D721Med (cell line): Measurements from ENCODE around the gene PKMYT1.

Experiments
- DNase-seq: peaks from one replicate; pipeline ENCODE4 v3.0.0; 2011; ENCODE audit warnings: low spot score; ENCODE audit not compliant: insufficient read length
- FAIRE-seq: peaks from 2 replicates; lab custom pipeline; 2011; peaks lifted over from hg19 to GRCh38; lab: Jason Lieb, UNC
- CTCF ChIP-seq: IDR thresholded peaks from 2 replicates; pipeline ENCODE4 v1.5.1; 2012; ENCODE audit warnings: mild to moderate bottlenecking, control low read depth; ENCODE audit not compliant: insufficient read depth; ENCODE audit errors: missing control alignments

The PKMYT1 gene

GRCh38 chr16:3015865-3016521 lies 35.7 kb upstream of the PKMYT1 start:
- TF ChIP-seq CTCF = no peak
- FAIRE-seq (no peak), DNase-seq (no peak)

DNA sequence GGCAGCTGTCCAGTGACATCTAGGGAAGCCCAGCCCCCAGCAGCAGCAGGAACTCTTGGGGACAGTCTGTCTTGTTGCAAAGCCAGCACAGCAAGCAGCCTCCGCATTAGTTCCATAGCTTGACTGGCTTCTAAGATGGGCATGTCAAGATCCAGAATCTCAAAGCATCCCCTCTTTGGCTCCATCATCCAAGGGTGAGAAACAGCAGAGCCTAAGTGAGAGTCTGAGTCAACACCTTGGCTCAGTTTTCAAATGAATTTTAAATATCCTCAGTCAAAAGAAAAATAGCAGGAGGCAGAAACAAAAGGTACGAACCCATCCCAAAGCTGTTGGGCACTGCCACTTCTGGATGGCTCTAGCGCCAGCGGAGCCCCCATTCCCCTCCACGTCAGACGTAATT lies 34.7 kb upstream of the PKMYT1 start:
- DNase-seq = no peak
- no peak for FAIRE-seq
- no peak for TF ChIP-seq CTCF

DNA sequence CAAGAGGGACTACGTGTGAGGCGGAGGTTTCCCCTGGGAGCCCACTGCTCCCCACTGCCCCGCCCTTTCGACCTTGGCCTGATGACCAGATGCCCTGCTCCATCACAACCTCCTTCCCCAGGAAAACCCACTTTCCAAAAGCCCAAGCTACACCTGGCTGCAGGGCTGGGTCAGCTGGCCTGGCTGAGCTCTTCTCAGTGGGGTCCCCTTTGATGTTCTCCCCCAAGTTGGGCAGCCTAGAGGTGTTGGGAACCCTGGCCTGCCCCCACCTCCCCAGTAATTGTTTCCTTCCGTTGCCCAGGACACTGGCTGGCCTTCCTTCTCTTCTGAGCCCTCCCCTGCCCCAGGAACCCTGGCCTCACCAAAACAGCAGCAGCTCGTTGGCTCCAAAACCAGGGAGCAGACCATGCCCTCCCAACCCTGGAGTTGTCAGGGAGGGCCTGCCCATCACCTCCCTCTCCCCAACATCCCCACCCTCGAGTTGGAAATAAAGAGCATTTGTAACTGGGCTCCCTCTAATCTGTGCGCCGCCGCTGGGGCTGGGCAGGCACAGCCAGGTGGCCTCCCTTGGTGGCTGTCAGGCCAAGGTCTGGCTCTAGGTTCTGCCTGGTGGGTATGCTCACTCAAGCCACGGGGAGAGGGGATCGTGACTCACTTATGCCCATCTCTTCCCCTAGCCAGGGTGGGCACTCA lies 33.9 kb upstream of the PKMYT1 start:
- FAIRE-seq (no peak), DNase-seq (no peak)
- TF ChIP-seq CTCF = no peak

DNA sequence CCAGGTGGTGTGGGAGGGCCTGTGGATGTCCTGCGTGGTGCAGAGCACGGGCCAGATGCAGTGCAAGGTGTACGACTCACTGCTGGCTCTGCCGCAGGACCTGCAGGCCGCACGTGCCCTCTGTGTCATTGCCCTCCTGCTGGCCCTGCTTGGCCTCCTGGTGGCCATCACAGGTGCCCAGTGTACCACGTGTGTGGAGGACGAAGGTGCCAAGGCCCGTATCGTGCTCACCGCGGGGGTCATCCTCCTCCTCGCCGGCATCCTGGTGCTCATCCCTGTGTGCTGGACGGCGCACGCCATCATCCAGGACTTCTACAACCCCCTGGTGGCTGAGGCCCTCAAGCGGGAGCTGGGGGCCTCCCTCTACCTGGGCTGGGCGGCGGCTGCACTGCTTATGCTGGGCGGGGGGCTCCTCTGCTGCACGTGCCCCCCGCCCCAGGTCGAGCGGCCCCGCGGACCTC lies 33.3 kb upstream of the PKMYT1 start:
- FAIRE-seq (no peak), DNase-seq (no peak)
- no peak for TF ChIP-seq CTCF

GRCh38 chr16:3012828-3013420 lies 32.7 kb upstream of the PKMYT1 start, which contains the start of gene CLDN9:
TSS of gene CLDN9 (plus strand) at chr16:3012923. CDS start at chr16:3013363, 440 bp downstream.
- no peak for FAIRE-seq
- no peak for DNase-seq
- TF ChIP-seq CTCF = no peak

DNA sequence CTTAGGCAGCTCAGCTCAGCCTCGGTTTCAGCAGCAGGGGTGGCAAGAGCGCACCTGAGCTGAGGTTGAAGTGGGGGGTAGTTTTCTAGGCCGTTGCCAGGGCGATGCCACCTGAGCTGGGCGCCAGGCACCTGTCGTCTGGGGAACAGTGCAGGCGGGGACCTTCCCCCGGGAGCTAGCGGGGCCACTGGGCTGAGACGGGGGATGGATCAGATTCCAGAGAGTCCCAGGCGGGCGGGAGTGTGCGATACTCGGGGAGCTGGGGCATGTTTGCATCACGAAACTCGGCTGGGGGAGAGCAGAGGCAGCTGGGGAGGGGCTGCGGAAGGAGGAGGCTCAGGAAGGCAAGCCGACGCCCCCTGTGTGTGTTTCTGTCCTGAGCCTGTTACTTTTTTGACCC lies 32.0 kb upstream of the PKMYT1 start:
- FAIRE-seq (no peak), DNase-seq (no peak)
- TF ChIP-seq CTCF = no peak
